Measurements from ENCODE around the gene NUBPL.

GRCh38 chr14:31572955-31573354, 11.8 kb downstream of the NUBPL start:
- TF ChIP-seq EZH2phosphoT487 (IDR thresholded peaks at IDR 0.05; ENCODE audit: borderline replicate concordance) (no peak), CTCF (conservative IDR thresholded peaks at IDR 0.05; ENCODE audit: low read length) (no peak)
